OCI-LY1 (cell line): ENCODE measurements around the gene HSPA9.

Source experiments
- H2AFZ ChIP-seq: fragments of 200-600 bp; sonication (generic), shearing (Covaris generic); 2 replicates; pipeline ENCODE4 v1.6.0; 2014; ENCODE audit warnings: antibody characterized with exemption, mild to moderate bottlenecking, low read length
- H3F3A ChIP-seq: fragments of 200-600 bp; sonication (generic), shearing (Covaris generic); 2 replicates; pipeline ENCODE4 v1.6.0; 2014; ENCODE audit warnings: mild to moderate bottlenecking, antibody characterized with exemption, low read length, moderate library complexity; ENCODE audit not compliant: insufficient read depth
- H3K27ac ChIP-seq: fragments of 200-600 bp; sonication (generic); 2 replicates; pipeline ENCODE4 v1.5.1; 2014; ENCODE audit warnings: low read length, mixed run types, mild to moderate bottlenecking, low read depth; ENCODE audit not compliant: poor library complexity, severe bottlenecking
- H3K27me3 ChIP-seq: fragments of 200-600 bp; sonication (generic); 2 replicates; pipeline ENCODE4 v1.6.0; 2014; ENCODE audit warnings: antibody characterized with exemption, mild to moderate bottlenecking, low read length, moderate library complexity; ENCODE audit not compliant: insufficient read depth
- H3K36me3 ChIP-seq: fragments of 200-600 bp; sonication (generic); 2 replicates; pipeline ENCODE4 v1.6.1; 2014; ENCODE audit warnings: mild to moderate bottlenecking, antibody characterized with exemption, low read length, moderate library complexity, mixed read lengths; ENCODE audit not compliant: insufficient read depth
- H3K4me1 ChIP-seq: fragments of 200-600 bp; sonication (generic); 2 replicates; pipeline ENCODE4 v1.5.1; 2014; ENCODE audit warnings: mild to moderate bottlenecking, low read length, moderate library complexity; ENCODE audit not compliant: insufficient read depth, severe bottlenecking
- H3K4me2 ChIP-seq: fragments of 200-600 bp; sonication (generic), shearing (Covaris generic); 2 replicates; pipeline ENCODE4 v1.6.1; 2014; ENCODE audit warnings: low read length
- H3K4me3 ChIP-seq: fragments of 200-600 bp; sonication (generic); 2 replicates; pipeline ENCODE4 v1.5.1; 2014; ENCODE audit warnings: low read length, low read depth, mild to moderate bottlenecking, mixed read lengths; ENCODE audit not compliant: poor library complexity, severe bottlenecking
- H3K79me2 ChIP-seq: fragments of 200-600 bp; shearing (Covaris generic); 2 replicates; pipeline ENCODE4 v1.6.1; 2016; ENCODE audit warnings: mixed run types, low read length, mixed read lengths; ENCODE audit not compliant: insufficient read depth
- H3K9ac ChIP-seq: fragments of 200-600 bp; sonication (generic), shearing (Covaris generic); 2 replicates; pipeline ENCODE4 v1.6.1; 2014; ENCODE audit warnings: mild to moderate bottlenecking, low read length, mixed read lengths
- H3K9me2 ChIP-seq: fragments of 200-600 bp; sonication (generic), shearing (Covaris generic); 2 replicates; pipeline ENCODE4 v1.6.1; 2014; ENCODE audit warnings: low read depth, mild to moderate bottlenecking, low read length, mixed read lengths
- H3K9me3 ChIP-seq: fragments of 200-600 bp; shearing (Covaris generic); 2 replicates; pipeline ENCODE4 v1.6.1; 2014; ENCODE audit warnings: low read length, mixed read lengths
- H4K20me1 ChIP-seq: fragments of 200-600 bp; sonication (generic), shearing (Covaris generic); 2 replicates; pipeline ENCODE4 v1.6.0; 2016; ENCODE audit warnings: mild to moderate bottlenecking, low read length; ENCODE audit not compliant: insufficient read depth
- EZH2 ChIP-seq: fragments of 200-600 bp; sonication (generic), shearing (Covaris generic); IDR thresholded peaks from 2 replicates; pipeline ENCODE4 v1.8.0; 2017; ENCODE audit warnings: borderline replicate concordance, mixed run types, mild to moderate bottlenecking, antibody characterized with exemption, low read length, moderate library complexity, mixed read lengths
- TF ChIP-seq, protein P1 (sequence below): fragments of 200-600 bp; sonication (generic), shearing (Covaris generic); IDR thresholded peaks from 2 replicates; pipeline ENCODE4 v1.5.1; 2017; ENCODE audit warnings: mild to moderate bottlenecking, antibody characterized with exemption, low read length, moderate library complexity, mixed read lengths

Gene HSPA9

DNA sequence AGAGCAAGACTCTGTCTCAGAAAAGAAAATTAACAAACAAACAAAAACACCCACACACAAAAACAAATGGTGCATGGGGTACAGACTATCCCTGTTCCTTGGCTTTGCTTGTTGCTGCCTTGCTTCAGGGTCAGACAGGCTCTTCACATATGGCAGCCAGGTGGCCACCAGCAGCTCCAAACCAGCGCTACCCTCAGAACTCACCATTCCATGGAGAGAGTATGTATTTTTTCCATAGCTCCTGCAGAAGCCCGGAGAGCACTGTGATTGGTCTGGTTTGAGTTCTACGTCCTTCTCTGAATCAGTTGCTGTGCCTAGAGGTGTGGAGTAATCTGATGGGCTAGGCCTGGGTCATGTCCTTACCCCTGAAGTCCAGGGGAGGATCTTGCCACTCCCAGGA lies 25.2 kb upstream of the HSPA9 start:
- Histone ChIP-seq H3F3A (no peaks in the 10 kb centered on the region), H3K9me2 (no peaks in the 10 kb centered on the region), H3K27me3 (no peaks in the 10 kb centered on the region; the same call in 1 of the 2 replicates), H3K4me3 (no peak overlapping the region), H3K36me3 (no peaks in the 10 kb centered on the region), H3K9ac (no peak overlapping the region), H3K4me1 (no peaks in the 10 kb centered on the region), H3K4me2 (no peak overlapping the region), H3K79me2 (no peaks in the 10 kb centered on the region), H2AFZ (no peak overlapping the region), H4K20me1 (no peaks in the 10 kb centered on the region), H3K27ac (no peak overlapping the region), H3K9me3 (no peaks in the 10 kb centered on the region)
- TF ChIP-seq, protein P1, sequence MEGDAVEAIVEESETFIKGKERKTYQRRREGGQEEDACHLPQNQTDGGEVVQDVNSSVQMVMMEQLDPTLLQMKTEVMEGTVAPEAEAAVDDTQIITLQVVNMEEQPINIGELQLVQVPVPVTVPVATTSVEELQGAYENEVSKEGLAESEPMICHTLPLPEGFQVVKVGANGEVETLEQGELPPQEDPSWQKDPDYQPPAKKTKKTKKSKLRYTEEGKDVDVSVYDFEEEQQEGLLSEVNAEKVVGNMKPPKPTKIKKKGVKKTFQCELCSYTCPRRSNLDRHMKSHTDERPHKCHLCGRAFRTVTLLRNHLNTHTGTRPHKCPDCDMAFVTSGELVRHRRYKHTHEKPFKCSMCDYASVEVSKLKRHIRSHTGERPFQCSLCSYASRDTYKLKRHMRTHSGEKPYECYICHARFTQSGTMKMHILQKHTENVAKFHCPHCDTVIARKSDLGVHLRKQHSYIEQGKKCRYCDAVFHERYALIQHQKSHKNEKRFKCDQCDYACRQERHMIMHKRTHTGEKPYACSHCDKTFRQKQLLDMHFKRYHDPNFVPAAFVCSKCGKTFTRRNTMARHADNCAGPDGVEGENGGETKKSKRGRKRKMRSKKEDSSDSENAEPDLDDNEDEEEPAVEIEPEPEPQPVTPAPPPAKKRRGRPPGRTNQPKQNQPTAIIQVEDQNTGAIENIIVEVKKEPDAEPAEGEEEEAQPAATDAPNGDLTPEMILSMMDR = no peak

DNA sequence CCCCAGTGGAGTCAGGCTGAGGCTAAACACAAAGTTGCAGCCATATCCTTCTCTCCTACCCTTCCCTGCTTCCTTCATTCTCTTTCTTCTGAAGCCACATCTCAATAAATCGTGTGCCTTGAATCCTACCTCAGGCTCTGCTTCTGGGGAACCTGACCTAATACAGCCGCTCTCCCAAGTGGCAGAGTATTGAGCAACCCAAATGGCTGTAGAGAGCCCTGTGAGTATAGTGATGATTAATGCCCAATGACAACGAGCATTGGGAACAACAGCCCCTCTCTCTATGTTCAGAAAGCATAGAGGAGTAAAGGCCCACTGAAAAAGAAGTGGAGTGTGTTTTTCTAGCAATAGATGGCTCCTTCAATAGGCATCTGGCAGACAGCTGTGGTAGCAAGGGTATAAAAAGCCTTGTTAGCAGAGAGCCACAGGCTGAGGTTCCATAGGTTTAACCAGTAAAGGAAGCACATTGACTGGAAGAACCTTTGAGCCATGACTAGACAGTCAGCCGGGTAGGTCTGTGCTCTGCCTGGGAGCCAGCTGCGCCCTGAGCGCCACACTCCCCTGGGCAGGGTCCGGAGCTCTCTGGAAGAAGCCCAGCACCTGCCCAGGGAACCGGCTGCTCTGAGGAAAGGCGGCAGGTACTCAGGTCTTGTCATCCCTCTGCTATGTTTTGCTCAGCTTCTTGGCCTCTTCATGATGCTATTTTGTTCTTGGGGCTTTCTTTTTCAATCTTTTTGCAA lies 22.6 kb upstream of the HSPA9 start:
- Histone ChIP-seq H3K27me3 (no peaks in the 10 kb centered on the region; the same call in 1 of the 2 replicates), H2AFZ (no peak overlapping the region), H3K79me2 (no peaks in the 10 kb centered on the region), H3F3A (no peaks in the 10 kb centered on the region), H3K9me3 (no peaks in the 10 kb centered on the region), H3K9ac (no peak overlapping the region), H3K4me2 (no peak overlapping the region), H3K4me1 (no peaks in the 10 kb centered on the region), H3K9me2 (no peaks in the 10 kb centered on the region), H3K27ac (no peak overlapping the region), H4K20me1 (no peaks in the 10 kb centered on the region), H3K36me3 (no peaks in the 10 kb centered on the region), H3K4me3 (no peak overlapping the region)
- TF ChIP-seq EZH2 = no peak
- TF ChIP-seq, protein P1 = no peak

DNA sequence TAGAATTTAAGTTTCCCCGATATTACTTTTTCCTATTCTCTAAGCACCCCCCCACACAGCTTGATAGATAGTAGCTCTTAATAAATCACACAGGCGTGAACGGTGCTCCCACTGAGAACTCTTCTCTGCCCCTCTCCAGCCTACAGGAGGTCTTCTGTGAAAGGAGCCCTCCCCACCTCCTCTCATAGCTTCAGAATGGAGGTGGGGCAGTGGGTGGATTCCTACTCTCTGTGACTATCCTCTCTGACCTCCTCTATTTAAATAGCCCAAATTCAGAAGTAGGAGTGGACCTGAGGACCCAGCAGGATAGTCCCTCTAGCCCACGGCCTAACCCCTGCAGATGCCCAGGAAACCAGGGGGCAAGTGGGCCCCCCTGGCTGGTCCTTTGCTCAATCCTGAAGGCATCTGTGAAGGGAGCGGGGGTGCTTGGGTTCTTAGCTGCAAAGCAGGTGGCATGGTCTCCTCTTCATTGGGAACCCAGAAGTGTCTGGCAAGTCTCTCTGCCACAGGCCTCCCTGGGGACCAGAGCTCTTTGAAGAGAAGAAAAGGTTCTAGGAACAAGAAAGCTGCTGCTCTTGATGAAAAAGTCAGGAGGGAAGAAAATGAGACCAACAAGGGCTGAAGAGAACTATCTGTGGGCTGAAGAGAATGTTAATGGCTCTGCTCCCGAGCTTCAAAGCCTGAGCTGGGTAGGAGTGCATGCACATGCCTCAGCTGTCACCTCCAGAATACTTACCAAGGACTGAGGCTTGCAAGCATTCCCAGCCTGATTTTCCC lies 21.1 kb upstream of the HSPA9 start:
- Histone ChIP-seq H3K9ac (no peak overlapping the region), H3K4me3 (no peak overlapping the region), H3K9me3 (no peaks in the 10 kb centered on the region), H3K36me3 (no peaks in the 10 kb centered on the region), H3K4me1 (no peaks in the 10 kb centered on the region), H4K20me1 (no peaks in the 10 kb centered on the region), H2AFZ (no peak overlapping the region), H3F3A (no peaks in the 10 kb centered on the region), H3K4me2 (no peak overlapping the region), H3K27ac (no peak overlapping the region), H3K27me3 (no peaks in the 10 kb centered on the region; the same call in 1 of the 2 replicates), H3K9me2 (no peaks in the 10 kb centered on the region), H3K79me2 (no peaks in the 10 kb centered on the region)
- TF ChIP-seq, protein P1 = no peak
- no peak for TF ChIP-seq EZH2
